ENCODE measurements around the gene TAX1BP3. TPM values are rescaled to one million over a fixed set of nuclear protein-coding genes. Genes with fewer than 3 reads are reported as not detected.

TAX1BP3 gene
- total and polyA plus RNA-seq, 2 experiments from 2014 or later, result 98.7 to 134 TPM

DNA sequence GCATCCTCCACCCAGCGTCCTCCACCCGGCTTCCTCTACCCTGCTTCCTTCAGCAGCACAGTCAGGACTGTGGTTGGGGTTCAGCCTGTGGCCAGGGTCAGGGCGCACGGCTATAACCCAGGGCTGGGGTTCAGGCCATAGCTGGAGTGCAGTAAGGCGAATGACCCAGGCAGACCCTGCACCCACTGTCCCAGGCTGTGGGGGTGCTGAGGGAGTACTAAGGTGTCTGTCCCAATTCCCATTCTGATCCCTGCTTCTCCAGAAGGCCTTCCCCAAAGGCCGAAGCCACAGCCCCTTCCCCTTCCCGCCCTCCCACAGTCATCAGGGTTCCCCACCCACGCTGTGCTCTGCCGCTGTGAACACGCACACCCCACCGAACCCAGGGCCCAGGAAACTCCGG, 12.7 kb upstream of the TAX1BP3 start:
- no peak overlapping the region for H3K4me3 Mint-ChIP-seq
- Histone ChIP-seq H3K4me3 (no peak overlapping the region), H3K27me3 (ENCODE audit: insufficient read depth) (no peaks in the 10 kb centered on the region), H3K27ac (ENCODE audit: low read depth) (no peak overlapping the region), H3F3A (replicated peaks; ENCODE audit: low read depth) (no peaks in the 10 kb centered on the region), H3K9me2 (ENCODE audit: insufficient read depth) (no peaks in the 10 kb centered on the region), H2AFZ (no peak overlapping the region), H3K36me3 (ENCODE audit: insufficient read depth) (no peaks in the 10 kb centered on the region), H3K4me1 (ENCODE audit: insufficient read depth) (no peaks in the 10 kb centered on the region), H3K4me2 (no peak overlapping the region), H4K20me1 (replicated peaks; ENCODE audit: insufficient read depth) (no peaks in the 10 kb centered on the region), H3K79me2 (replicated peaks; ENCODE audit: insufficient read depth) (no peaks in the 10 kb centered on the region)
- TF ChIP-seq REST (IDR thresholded peaks at IDR 0.05; ENCODE audit: unreplicated experiment) (no peak), STAT1 (IDR thresholded peaks at IDR 0.05; ENCODE audit: unreplicated experiment) (no peak), ZNF331 (CRISPR knock-in tag; IDR thresholded peaks at IDR 0.05; ENCODE audit: low read depth) (no peak), CREB1 (CRISPR knock-in tag; IDR thresholded peaks at IDR 0.05; ENCODE audit: low read depth) (no peak), NANOG (IDR thresholded peaks at IDR 0.05; ENCODE audit: borderline replicate concordance) (no peak), JUNB (IDR thresholded peaks at IDR 0.05; ENCODE audit: unreplicated experiment) (no peak)
- TF ChIP-seq, protein P1, sequence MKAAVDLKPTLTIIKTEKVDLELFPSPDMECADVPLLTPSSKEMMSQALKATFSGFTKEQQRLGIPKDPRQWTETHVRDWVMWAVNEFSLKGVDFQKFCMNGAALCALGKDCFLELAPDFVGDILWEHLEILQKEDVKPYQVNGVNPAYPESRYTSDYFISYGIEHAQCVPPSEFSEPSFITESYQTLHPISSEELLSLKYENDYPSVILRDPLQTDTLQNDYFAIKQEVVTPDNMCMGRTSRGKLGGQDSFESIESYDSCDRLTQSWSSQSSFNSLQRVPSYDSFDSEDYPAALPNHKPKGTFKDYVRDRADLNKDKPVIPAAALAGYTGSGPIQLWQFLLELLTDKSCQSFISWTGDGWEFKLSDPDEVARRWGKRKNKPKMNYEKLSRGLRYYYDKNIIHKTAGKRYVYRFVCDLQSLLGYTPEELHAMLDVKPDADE (IDR thresholded peaks at IDR 0.05), result no peak
- H3K36me3 Mint-ChIP-seq (ENCODE audit: low read depth), result no peaks in the 10 kb centered on the region
- H3K9me3 Mint-ChIP-seq, result no peaks in the 10 kb centered on the region
- H3K4me1 Mint-ChIP-seq, result peaks cover 5% of the 10 kb centered on the region; the same call in 2 of the 3 replicates
- no peak overlapping the region for H3K27ac Mint-ChIP-seq
- peaks cover 2% of the 10 kb centered on the region for H3K27me3 Mint-ChIP-seq (ENCODE audit: insufficient read depth, low read depth, poor library complexity)
- DNase-seq (ENCODE audit: low spot score) (no peak), ATAC-seq (no peak)

DNA sequence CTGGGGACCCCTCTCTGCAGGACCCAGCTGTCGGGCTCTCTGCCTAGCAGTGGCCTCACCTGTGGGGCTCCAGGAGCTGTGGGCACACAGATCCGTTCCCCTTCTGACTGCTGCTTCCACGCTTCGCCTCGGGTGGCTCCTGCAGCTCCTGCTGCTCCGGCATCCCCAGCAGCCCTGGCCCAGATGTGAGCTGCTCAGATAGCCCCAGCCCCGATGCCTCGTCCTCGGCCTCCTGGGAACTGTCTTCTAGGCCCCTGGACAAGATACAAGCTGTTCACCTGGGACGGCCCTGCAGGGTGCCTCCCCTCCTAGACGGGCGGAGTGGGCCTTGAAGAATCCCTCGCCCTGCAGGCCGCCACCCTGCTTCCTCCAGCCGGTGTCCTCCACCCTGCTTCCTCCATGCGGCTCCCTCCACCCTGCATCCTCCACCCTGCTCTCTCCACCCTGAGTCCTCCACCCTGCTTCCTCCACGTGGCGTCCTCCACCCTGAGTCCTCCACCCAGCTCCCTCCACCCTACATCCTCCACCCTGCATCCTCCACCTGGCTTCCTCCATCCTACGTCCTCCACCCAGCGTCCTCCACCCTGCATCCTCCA, 11.3 kb upstream of the TAX1BP3 start:
- Mint-ChIP-seq H3K4me3 (no peak overlapping the region), H3K4me1 (peaks cover 7% of the 10 kb centered on the region; the same call in 2 of the 3 replicates), H3K9me3 (no peaks in the 10 kb centered on the region), H3K27ac (no peak overlapping the region), H3K36me3 (ENCODE audit: low read depth) (no peaks in the 10 kb centered on the region), H3K27me3 (ENCODE audit: insufficient read depth, low read depth, poor library complexity) (peaks cover 2% of the 10 kb centered on the region)
- no peaks in the 10 kb centered on the region for H3F3A ChIP-seq (replicated peaks; ENCODE audit: low read depth)
- TF ChIP-seq NANOG (IDR thresholded peaks at IDR 0.05; ENCODE audit: borderline replicate concordance) (no peak), CREB1 (CRISPR knock-in tag; IDR thresholded peaks at IDR 0.05; ENCODE audit: low read depth) (no peak), ZNF114 (CRISPR knock-in tag; IDR thresholded peaks at IDR 0.05) (no peak), POLR2AphosphoS5 (IDR thresholded peaks at IDR 0.05; ENCODE audit: low read depth) (no peak), ZNF331 (CRISPR knock-in tag; IDR thresholded peaks at IDR 0.05; ENCODE audit: low read depth) (no peak), EZH2 (IDR thresholded peaks at IDR 0.05; ENCODE audit: low read depth, unreplicated experiment) (no peak)
- ATAC-seq (no peak), DNase-seq (ENCODE audit: low spot score) (no peak)
- no peak overlapping the region for H3K4me2 ChIP-seq
- no peaks in the 10 kb centered on the region for H4K20me1 ChIP-seq (replicated peaks; ENCODE audit: insufficient read depth)
- no peaks in the 10 kb centered on the region for H3K79me2 ChIP-seq (replicated peaks; ENCODE audit: insufficient read depth)
- no peak overlapping the region for H2AFZ ChIP-seq
- H3K27me3 ChIP-seq (ENCODE audit: insufficient read depth), result no peaks in the 10 kb centered on the region
- H3K9me2 ChIP-seq (ENCODE audit: insufficient read depth), result no peaks in the 10 kb centered on the region
- H3K36me3 ChIP-seq (ENCODE audit: insufficient read depth), result no peaks in the 10 kb centered on the region
- H3K27ac ChIP-seq (ENCODE audit: low read depth), result 0 out of 2 replicates have a peak overlapping the region, but pooled peaks have one; percentile 26
- no peaks in the 10 kb centered on the region for H3K4me1 ChIP-seq (ENCODE audit: insufficient read depth)
- H3K4me3 ChIP-seq, result no peak overlapping the region

Data from GM23338 (cell line).